ENCODE data around the gene KRT86.

KRT86 gene

GRCh38 chr12:52327052-52327829 is 52.8 kb downstream of the KRT86 start:
- Histone ChIP-seq H3K9ac (ENCODE audit: low read depth, low read length) (no peak overlapping the region), H3K4me1 (ENCODE audit: insufficient read depth, low read length) (no peaks in the 10 kb centered on the region), H3K36me3 (ENCODE audit: insufficient read depth, low read length) (no peaks in the 10 kb centered on the region), H3K9me3 (ENCODE audit: control insufficient read depth, insufficient read depth, low read length) (no peaks in the 10 kb centered on the region)

DNA sequence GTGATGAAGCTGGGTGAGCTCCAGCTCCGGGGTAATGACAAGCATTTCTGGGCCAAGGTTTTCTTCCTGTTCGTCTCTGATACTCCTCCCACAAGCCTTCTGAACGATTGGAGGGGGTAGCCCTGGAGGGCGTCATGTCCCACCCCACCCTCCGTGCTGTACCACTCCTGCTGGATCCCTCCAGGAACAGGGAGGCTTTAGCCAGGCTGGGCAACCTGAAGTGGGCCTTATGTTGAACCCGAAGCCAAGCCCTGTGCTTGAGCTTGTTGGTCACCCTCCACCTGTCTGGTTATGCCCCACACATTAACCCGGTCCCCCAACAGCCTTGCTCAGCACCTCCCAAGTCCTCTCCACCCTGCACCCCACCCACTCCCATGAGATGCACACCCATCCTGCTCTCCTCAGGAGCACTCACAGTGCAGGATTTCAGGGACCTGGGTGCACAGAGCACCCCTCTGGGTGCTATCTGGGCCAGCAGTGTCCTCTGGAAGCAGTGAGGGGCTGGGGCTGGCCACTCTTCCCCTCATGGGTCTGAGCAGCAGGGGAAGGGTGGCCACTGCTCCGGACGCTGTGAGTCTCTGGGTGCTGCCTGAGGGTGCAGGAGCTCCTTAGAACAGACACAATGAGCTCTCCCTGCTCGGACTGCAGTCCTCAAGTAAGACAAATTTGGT is 53.5 kb downstream of the KRT86 start:
- H3K9me3 ChIP-seq (ENCODE audit: control insufficient read depth, insufficient read depth, low read length): no peaks in the 10 kb centered on the region
- H3K9ac ChIP-seq (ENCODE audit: low read depth, low read length): no peak overlapping the region
- H3K36me3 ChIP-seq (ENCODE audit: insufficient read depth, low read length): no peaks in the 10 kb centered on the region
- no peaks in the 10 kb centered on the region for H3K4me1 ChIP-seq (ENCODE audit: insufficient read depth, low read length)

GRCh38 chr12:52331039-52331438 is 56.6 kb downstream of the KRT86 start:
- Histone ChIP-seq H3K4me1 (ENCODE audit: insufficient read depth, low read length) (no peaks in the 10 kb centered on the region), H3K9ac (ENCODE audit: low read depth, low read length) (no peak overlapping the region), H3K36me3 (ENCODE audit: insufficient read depth, low read length) (no peaks in the 10 kb centered on the region), H3K9me3 (ENCODE audit: control insufficient read depth, insufficient read depth, low read length) (no peaks in the 10 kb centered on the region)

GRCh38 chr12:52331833-52332232 is 57.4 kb downstream of the KRT86 start:
- no peaks in the 10 kb centered on the region for H3K9me3 ChIP-seq (ENCODE audit: control insufficient read depth, insufficient read depth, low read length)
- H3K4me1 ChIP-seq (ENCODE audit: insufficient read depth, low read length): no peaks in the 10 kb centered on the region
- no peak overlapping the region for H3K9ac ChIP-seq (ENCODE audit: low read depth, low read length)
- H3K36me3 ChIP-seq (ENCODE audit: insufficient read depth, low read length): no peaks in the 10 kb centered on the region

GRCh38 chr12:52332381-52332780 is 57.9 kb downstream of the KRT86 start:
- Histone ChIP-seq H3K9me3 (ENCODE audit: control insufficient read depth, insufficient read depth, low read length) (no peaks in the 10 kb centered on the region), H3K4me1 (ENCODE audit: insufficient read depth, low read length) (no peaks in the 10 kb centered on the region), H3K36me3 (ENCODE audit: insufficient read depth, low read length) (no peaks in the 10 kb centered on the region), H3K9ac (ENCODE audit: low read depth, low read length) (no peak overlapping the region)

- no peaks in the 10 kb centered on the region for H3K36me3 ChIP-seq (ENCODE audit: insufficient read depth, low read length)
- H3K9ac ChIP-seq (ENCODE audit: low read depth, low read length): no peak overlapping the region
- no peaks in the 10 kb centered on the region for H3K4me1 ChIP-seq (ENCODE audit: insufficient read depth, low read length)
- no peaks in the 10 kb centered on the region for H3K9me3 ChIP-seq (ENCODE audit: control insufficient read depth, insufficient read depth, low read length)
Measured at GRCh38 chr12:52333321-52333720, 58.9 kb downstream of the KRT86 start.

GRCh38 chr12:52334185-52334584 is 59.7 kb downstream of the KRT86 start:
- H3K36me3 ChIP-seq (ENCODE audit: insufficient read depth, low read length): no peaks in the 10 kb centered on the region
- no peaks in the 10 kb centered on the region for H3K9me3 ChIP-seq (ENCODE audit: control insufficient read depth, insufficient read depth, low read length)
- no peak overlapping the region for H3K9ac ChIP-seq (ENCODE audit: low read depth, low read length)
- H3K4me1 ChIP-seq (ENCODE audit: insufficient read depth, low read length): no peaks in the 10 kb centered on the region

DNA sequence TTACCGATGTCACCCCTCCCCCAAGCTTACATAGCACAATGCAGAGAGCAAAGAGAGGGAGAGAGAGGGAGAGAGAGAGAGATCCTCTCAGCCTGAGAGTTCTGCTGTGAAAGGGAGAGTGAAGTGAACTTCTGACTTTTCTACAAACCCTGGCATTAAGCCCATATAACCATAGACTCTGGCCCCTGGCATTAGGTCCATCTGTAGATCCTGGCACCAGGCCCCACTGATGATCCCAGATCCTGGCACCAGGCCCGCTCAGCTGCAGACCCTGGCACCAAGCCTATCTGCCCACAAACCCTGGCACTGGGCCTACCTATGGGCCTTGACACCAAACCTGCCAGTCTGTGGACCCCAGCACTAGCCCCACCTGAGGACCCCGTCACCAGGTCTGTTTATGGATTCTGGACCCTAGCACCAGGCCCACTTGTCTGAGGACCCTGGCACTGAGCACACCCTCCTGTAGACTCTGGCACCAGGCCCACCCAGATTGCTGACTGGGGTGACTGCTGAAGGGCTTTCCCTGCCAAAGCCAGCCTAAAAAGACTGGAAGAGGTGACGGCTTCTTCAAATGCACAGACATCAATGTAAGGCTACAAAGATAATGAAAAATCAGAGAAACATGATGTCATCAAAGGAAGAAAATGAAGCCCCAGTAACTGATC is 61.3 kb downstream of the KRT86 start:
- no peak overlapping the region for H3K9ac ChIP-seq (ENCODE audit: low read depth, low read length)
- H3K36me3 ChIP-seq (ENCODE audit: insufficient read depth, low read length): no peaks in the 10 kb centered on the region
- no peaks in the 10 kb centered on the region for H3K4me1 ChIP-seq (ENCODE audit: insufficient read depth, low read length)
- no peaks in the 10 kb centered on the region for H3K9me3 ChIP-seq (ENCODE audit: control insufficient read depth, insufficient read depth, low read length)

- Histone ChIP-seq H3K9ac (ENCODE audit: low read depth, low read length) (no peak overlapping the region), H3K9me3 (ENCODE audit: control insufficient read depth, insufficient read depth, low read length) (no peaks in the 10 kb centered on the region), H3K36me3 (ENCODE audit: insufficient read depth, low read length) (no peaks in the 10 kb centered on the region), H3K4me1 (ENCODE audit: insufficient read depth, low read length) (no peaks in the 10 kb centered on the region)
Measured at GRCh38 chr12:52336641-52337040, 62.2 kb downstream of the KRT86 start.

DNA sequence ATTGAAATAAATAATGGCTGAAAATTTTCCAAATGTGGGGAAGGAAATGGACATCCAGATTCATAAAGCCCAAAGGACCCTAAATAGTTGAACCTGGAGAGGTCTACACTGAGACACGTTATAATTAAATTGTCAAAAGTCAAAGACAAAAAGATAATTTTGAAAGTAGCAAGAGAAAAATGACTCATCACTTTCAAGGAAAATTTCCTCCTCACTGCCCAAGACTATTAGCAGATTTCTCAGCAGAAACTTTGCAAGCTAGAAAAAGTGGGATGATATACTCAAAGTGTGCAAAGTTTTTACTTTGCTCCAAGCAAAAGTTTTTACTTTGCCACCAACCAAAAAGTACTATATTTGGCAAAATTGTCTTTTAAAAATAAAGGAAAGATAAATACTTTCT is 62.6 kb downstream of the KRT86 start:
- Histone ChIP-seq H3K9me3 (ENCODE audit: control insufficient read depth, insufficient read depth, low read length) (no peaks in the 10 kb centered on the region), H3K4me1 (ENCODE audit: insufficient read depth, low read length) (no peaks in the 10 kb centered on the region), H3K36me3 (ENCODE audit: insufficient read depth, low read length) (no peaks in the 10 kb centered on the region), H3K9ac (ENCODE audit: low read depth, low read length) (no peak overlapping the region)

DNA sequence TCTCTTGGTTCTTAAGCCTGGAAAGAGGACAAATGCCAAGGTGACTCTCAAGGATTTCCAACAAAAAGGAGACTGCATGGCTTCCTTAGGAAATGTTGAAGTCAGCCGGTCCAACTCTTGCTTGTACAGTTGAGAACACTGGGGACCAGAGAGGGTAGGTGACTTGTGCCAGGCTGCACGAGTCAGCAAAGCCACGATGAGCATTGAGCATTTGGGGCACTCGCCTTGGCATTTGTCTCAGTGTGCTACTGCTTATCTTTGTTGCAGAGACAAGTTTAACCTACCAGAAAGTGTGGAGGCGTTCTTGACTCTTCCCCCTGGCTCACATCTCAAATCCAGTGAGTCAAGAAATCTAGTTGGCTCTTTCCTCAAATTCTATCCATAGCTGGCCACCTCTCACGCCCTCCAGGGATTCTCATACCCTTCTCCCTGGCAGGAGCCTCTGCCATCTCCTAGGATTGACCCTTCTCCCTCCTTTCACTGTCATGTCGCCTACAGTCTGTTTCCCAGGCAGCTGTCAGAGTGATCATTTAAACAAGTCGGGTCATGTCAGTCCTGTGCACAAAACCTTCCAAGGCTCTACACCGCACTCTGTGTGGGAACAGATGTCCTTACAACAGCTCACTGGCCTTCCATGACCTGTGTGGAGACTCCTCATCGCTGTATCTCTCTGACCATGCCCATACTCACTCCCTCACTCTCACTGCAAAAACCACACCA is 64.0 kb downstream of the KRT86 start:
- Histone ChIP-seq H3K36me3 (ENCODE audit: insufficient read depth, low read length) (no peaks in the 10 kb centered on the region), H3K9me3 (ENCODE audit: control insufficient read depth, insufficient read depth, low read length) (no peaks in the 10 kb centered on the region), H3K4me1 (ENCODE audit: insufficient read depth, low read length) (no peaks in the 10 kb centered on the region), H3K9ac (ENCODE audit: low read depth, low read length) (no peak overlapping the region)

DNA sequence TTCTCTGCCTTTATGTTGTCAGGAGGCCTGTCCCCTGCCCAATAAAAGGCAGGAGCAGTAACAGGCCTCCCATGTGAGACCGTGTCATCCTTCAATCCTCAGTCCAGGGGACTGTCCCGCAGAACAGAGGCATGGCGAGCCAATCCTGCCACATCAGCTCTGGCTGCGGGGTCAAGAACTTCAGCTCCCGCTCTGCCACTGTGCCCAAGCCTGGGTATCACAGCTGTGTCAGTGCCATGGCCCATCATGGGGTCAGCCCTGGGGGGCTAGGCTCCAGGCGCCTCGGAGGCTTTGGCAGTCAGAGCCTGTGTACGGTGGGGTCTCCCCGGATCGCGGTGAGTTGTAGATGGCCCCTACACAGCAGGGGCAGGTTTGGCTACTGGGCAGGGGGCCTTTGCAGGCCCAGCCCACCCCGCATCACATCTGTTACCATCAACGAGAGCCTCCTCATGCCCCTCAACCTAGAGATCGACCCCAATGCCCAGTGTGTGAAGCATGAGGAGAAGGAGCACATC is 66.7 kb downstream of the KRT86 start:
- Histone ChIP-seq H3K9me3 (ENCODE audit: control insufficient read depth, insufficient read depth, low read length) (no peaks in the 10 kb centered on the region), H3K36me3 (ENCODE audit: insufficient read depth, low read length) (no peaks in the 10 kb centered on the region), H3K4me1 (ENCODE audit: insufficient read depth, low read length) (no peaks in the 10 kb centered on the region), H3K9ac (ENCODE audit: low read depth, low read length) (no peak overlapping the region)

DNA sequence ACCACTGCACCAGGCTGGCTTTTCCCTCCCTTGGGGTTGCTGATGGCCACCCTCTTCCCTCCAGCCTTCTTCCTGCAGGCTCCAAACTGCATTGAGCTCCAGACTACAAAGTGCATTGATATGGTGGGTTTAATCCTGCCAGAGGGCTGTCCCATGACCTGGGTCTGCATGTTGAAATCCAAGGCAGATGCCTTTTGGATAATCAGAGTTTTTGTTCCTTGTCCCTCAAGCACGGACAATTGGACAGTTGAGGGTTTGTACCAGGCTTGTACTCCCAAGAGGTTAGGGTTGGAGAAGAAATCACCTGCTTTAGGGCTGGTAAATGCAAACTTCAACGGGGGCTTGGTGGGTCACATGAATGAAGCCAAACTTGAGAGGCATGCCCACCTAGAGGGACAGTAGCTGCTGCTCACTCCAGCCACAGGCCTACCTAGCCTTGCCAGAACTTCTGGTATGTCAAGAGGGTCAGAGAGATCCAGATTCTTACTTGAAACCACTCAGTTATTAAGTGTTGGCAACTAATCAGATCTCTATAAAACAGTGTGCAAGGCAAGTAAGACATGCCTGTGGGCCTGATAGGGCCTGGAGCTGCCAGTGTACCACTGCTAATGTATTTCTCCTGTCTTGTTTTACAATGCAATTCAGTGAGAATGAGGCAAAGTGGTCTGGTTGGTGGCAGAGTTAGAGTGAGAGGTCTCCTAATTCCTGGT is 68.5 kb downstream of the KRT86 start:
- H3K36me3 ChIP-seq (ENCODE audit: insufficient read depth, low read length): no peaks in the 10 kb centered on the region
- H3K9ac ChIP-seq (ENCODE audit: low read depth, low read length): no peak overlapping the region
- no peaks in the 10 kb centered on the region for H3K9me3 ChIP-seq (ENCODE audit: control insufficient read depth, insufficient read depth, low read length)
- no peaks in the 10 kb centered on the region for H3K4me1 ChIP-seq (ENCODE audit: insufficient read depth, low read length)

GRCh38 chr12:52343550-52343949 is 69.1 kb downstream of the KRT86 start:
- Histone ChIP-seq H3K4me1 (ENCODE audit: insufficient read depth, low read length) (no peaks in the 10 kb centered on the region), H3K9me3 (ENCODE audit: control insufficient read depth, insufficient read depth, low read length) (no peaks in the 10 kb centered on the region), H3K36me3 (ENCODE audit: insufficient read depth, low read length) (no peaks in the 10 kb centered on the region), H3K9ac (ENCODE audit: low read depth, low read length) (no peak overlapping the region)

Measured in ES-I3 (cell line).